Panc1 (cell line): ENCODE measurements around the gene CHRM2. TPM values are rescaled to one million over a fixed set of nuclear protein-coding genes. Genes with fewer than 3 reads are reported as not detected.

ENCODE experiments used
- ATAC-seq: fragments of 200-7000 bp; cut with Tn5 transposase; 2 replicates; pipeline ENCODE4 v1.9.1; 2020; ENCODE audit warnings: mild to moderate bottlenecking, moderate library complexity
- BruUV-seq: library from RNA; stranded (reverse); fragments of 400-500 nt; replicated peaks from 2 replicates; lab custom pipeline; 2021; lab: Mats Ljungman, UMichigan
- CTCF ChIA-PET: fragments of 300-600 bp; sonication (Branson Sonifier 250); formaldehyde crosslinking; loops from one replicate; lab custom pipeline; 2022; ENCODE audit warnings: antibody characterized with exemption; lab: Charles Lee
- POLR2A ChIA-PET: fragments of 300-600 bp; sonication (Branson Sonifier 250); formaldehyde crosslinking; loops from one replicate; lab custom pipeline; 2022; ENCODE audit warnings: antibody characterized with exemption; lab: Charles Lee
- DNase-seq: peaks from one replicate; pipeline ENCODE4 v3.0.0-alpha.2; 2010; ENCODE audit warnings: low read depth, low spot score
- H3K27ac ChIP-seq: 2 replicates; pipeline ENCODE4 v1.5.1; 2011; ENCODE audit warnings: mild to moderate bottlenecking, low read length, inconsistent platforms
- H3K27me3 ChIP-seq: fragments of 200-500 bp; sonication (Bioruptor generic); 2 replicates; pipeline ENCODE4 v1.6.0; 2014; ENCODE audit warnings: low read length, inconsistent platforms; ENCODE audit not compliant: control insufficient read depth, insufficient read depth
- H3K36me3 ChIP-seq: fragments of 200-500 bp; sonication (Bioruptor generic); 2 replicates; pipeline ENCODE4 v1.5.1; 2014; ENCODE audit warnings: inconsistent platforms, mild to moderate bottlenecking, low read length, moderate library complexity; ENCODE audit not compliant: control insufficient read depth, insufficient read depth
- H3K4me1 ChIP-seq: 2 replicates; pipeline ENCODE4 v1.5.1; 2011; ENCODE audit warnings: inconsistent platforms, mild to moderate bottlenecking, low read length, moderate library complexity; ENCODE audit not compliant: control insufficient read depth, insufficient read depth
- H3K4me3 ChIP-seq, 2 experiments: 2 replicates each; pipeline ENCODE4 v1.5.1; 2011 to 2012; ENCODE audit warnings: low read depth in 2 of 2, low read length in 2 of 2, mild to moderate bottlenecking in 2 of 2, inconsistent platforms in 1 of 2, moderate library complexity in 1 of 2
- H3K9me3 ChIP-seq: fragments of 200-500 bp; sonication (Bioruptor generic); 2 replicates; pipeline ENCODE4 v1.5.1; 2014; ENCODE audit warnings: low read depth, mild to moderate bottlenecking, inconsistent platforms, low read length, moderate library complexity; ENCODE audit not compliant: control insufficient read depth, insufficient read depth
- POLR2AphosphoS5 ChIP-seq: IDR thresholded peaks from 2 replicates; pipeline ENCODE4 v1.6.1; 2012; ENCODE audit warnings: mild to moderate bottlenecking, low read depth, low read length, moderate library complexity
- SIN3A ChIP-seq: IDR thresholded peaks from 2 replicates; pipeline ENCODE4 v1.6.1; 2012; ENCODE audit warnings: low read depth, mild to moderate bottlenecking, low read length, moderate library complexity, borderline replicate concordance; ENCODE audit not compliant: insufficient read depth
- TCF7L2 ChIP-seq: IDR thresholded peaks from 2 replicates; pipeline ENCODE4 v1.6.1; 2011; ENCODE audit warnings: mild to moderate bottlenecking, low read depth, low read length, inconsistent platforms
- in situ Hi-C: cut with HindIII; loops from 2 replicates; pipeline ENCODE4 v1.10.0; 2016; ENCODE audit warnings: low sequenced_read_pairs, low pct_unique_long_range_greater_than_20kb
- intact Hi-C: fragments of 100-400 bp; cut with micrococcal nuclease; formaldehyde crosslinking; loops from one replicate; pipeline ENCODE4 v1.10.0; 2022; ENCODE audit not compliant: unreplicated experiment
- total RNA-seq: library from RNA; stranded (reverse); gene quantifications from one replicate; pipeline ENCODE4 v1.2.1, GENCODE V29; 2021; ENCODE audit not compliant: unreplicated experiment
- TF ChIP-seq, protein P1 (sequence below): fragments of 450-650 bp; IDR thresholded peaks from 2 replicates; pipeline ENCODE4 v1.5.1; 2017; ENCODE audit warnings: mild to moderate bottlenecking
- TF ChIP-seq, protein P2 (sequence below), 2 experiments: IDR thresholded peaks; 2 replicates each; pipeline ENCODE4 v1.6.1; 2011 to 2012; ENCODE audit warnings: low read depth in 2 of 2, control low read depth in 1 of 2, low read length in 1 of 2, mild to moderate bottlenecking in 1 of 2, moderate library complexity in 1 of 2; ENCODE audit not compliant: insufficient read depth in 1 of 2

Gene CHRM2
- total RNA-seq, 1 experiment from 2014 or later, result not detected

DNA sequence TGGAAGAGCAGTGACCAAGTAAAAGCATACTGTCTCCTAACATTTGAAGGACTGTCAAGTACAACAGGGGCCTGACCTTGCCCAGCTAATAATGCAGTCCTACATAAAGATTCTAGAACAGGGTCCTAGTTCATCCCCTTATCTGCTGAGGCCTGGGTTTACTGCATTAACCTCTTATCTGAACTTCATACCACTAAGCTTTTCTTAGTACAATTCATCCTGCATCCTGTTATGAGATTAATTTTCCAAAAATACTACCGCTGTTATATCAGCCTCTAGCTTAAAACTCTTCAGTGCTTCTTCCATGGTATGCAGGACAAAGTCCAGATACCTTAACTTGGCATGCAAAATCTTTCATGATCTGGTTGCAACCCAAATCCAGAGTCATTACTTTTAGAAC, 72.5 kb downstream of the CHRM2 start:
- Histone ChIP-seq H3K27ac (no peak overlapping the region), H3K4me1 (no peaks in the 10 kb centered on the region), H3K4me3 (no peak overlapping the region), H3K27me3 (no peaks in the 10 kb centered on the region), H3K9me3 (no peaks in the 10 kb centered on the region), H3K36me3 (no peaks in the 10 kb centered on the region)
- CTCF ChIA-PET, result no interaction called here
- TF ChIP-seq TCF7L2 (no peak), SIN3A (no peak), POLR2AphosphoS5 (no peak)
- TF ChIP-seq, protein P1, sequence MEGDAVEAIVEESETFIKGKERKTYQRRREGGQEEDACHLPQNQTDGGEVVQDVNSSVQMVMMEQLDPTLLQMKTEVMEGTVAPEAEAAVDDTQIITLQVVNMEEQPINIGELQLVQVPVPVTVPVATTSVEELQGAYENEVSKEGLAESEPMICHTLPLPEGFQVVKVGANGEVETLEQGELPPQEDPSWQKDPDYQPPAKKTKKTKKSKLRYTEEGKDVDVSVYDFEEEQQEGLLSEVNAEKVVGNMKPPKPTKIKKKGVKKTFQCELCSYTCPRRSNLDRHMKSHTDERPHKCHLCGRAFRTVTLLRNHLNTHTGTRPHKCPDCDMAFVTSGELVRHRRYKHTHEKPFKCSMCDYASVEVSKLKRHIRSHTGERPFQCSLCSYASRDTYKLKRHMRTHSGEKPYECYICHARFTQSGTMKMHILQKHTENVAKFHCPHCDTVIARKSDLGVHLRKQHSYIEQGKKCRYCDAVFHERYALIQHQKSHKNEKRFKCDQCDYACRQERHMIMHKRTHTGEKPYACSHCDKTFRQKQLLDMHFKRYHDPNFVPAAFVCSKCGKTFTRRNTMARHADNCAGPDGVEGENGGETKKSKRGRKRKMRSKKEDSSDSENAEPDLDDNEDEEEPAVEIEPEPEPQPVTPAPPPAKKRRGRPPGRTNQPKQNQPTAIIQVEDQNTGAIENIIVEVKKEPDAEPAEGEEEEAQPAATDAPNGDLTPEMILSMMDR, result no peak
- TF ChIP-seq, protein P2, sequence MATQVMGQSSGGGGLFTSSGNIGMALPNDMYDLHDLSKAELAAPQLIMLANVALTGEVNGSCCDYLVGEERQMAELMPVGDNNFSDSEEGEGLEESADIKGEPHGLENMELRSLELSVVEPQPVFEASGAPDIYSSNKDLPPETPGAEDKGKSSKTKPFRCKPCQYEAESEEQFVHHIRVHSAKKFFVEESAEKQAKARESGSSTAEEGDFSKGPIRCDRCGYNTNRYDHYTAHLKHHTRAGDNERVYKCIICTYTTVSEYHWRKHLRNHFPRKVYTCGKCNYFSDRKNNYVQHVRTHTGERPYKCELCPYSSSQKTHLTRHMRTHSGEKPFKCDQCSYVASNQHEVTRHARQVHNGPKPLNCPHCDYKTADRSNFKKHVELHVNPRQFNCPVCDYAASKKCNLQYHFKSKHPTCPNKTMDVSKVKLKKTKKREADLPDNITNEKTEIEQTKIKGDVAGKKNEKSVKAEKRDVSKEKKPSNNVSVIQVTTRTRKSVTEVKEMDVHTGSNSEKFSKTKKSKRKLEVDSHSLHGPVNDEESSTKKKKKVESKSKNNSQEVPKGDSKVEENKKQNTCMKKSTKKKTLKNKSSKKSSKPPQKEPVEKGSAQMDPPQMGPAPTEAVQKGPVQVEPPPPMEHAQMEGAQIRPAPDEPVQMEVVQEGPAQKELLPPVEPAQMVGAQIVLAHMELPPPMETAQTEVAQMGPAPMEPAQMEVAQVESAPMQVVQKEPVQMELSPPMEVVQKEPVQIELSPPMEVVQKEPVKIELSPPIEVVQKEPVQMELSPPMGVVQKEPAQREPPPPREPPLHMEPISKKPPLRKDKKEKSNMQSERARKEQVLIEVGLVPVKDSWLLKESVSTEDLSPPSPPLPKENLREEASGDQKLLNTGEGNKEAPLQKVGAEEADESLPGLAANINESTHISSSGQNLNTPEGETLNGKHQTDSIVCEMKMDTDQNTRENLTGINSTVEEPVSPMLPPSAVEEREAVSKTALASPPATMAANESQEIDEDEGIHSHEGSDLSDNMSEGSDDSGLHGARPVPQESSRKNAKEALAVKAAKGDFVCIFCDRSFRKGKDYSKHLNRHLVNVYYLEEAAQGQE (IDR thresholded peaks at IDR 0.05; ENCODE audit: insufficient read depth in 1 of 2, low read depth in 2 of 2, low read length in 1 of 2), result no peak
- no peak for DNase-seq
- no TSS peak for BruUV-seq
- no peak for ATAC-seq
- intact Hi-C loops (no loop called here), in situ Hi-C loops (no loop called here)
- POLR2A ChIA-PET, result no interaction called here

DNA sequence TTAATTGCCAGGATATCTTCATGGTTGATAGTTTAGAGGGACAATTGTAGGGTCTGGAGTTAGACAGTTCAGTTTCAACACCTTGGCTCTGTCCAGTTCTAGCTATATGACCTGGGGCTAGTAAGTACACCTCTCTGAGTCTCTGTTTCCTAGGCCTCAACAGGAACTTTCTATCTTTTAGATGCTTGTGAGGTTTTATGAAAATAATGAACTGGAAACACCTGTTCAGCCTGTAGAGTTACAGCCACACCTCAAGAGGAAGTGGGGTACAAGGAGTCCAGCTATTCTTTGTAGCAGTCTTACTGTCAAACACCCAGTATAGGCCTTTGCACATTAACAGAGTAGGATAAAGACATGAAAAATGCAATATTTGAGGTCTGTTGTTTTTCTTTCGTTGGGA, 73.4 kb downstream of the CHRM2 start:
- H3K4me3 ChIP-seq, result no peak overlapping the region
- in situ Hi-C loops, result no loop called here

More for the DNA sequence above, 73.4 kb downstream of the CHRM2 start:
- BruUV-seq, result no TSS peak
- intact Hi-C loops, result no loop called here
- Histone ChIP-seq H3K4me1 (no peaks in the 10 kb centered on the region), H3K9me3 (no peaks in the 10 kb centered on the region), H3K27ac (no peak overlapping the region), H3K27me3 (no peaks in the 10 kb centered on the region), H3K36me3 (no peaks in the 10 kb centered on the region)
- DNase-seq (no peak), ATAC-seq (no peak)
- TF ChIP-seq POLR2AphosphoS5 (no peak), SIN3A (no peak), TCF7L2 (no peak)
- TF ChIP-seq, protein P2 (IDR thresholded peaks at IDR 0.05; ENCODE audit: insufficient read depth in 1 of 2, low read depth in 2 of 2, low read length in 1 of 2), result no peak
- TF ChIP-seq, protein P1, result no peak
- POLR2A ChIA-PET, result interaction anchor here (0.6 kb wide), 1 partner anchor 152 kb away, joined by 4 read pairs; no protein-coding TSS in a partner anchor
- CTCF ChIA-PET, result no interaction called here
